NCI-H524 (cell line): ENCODE measurements around the gene ADAMTS10.
A peak's percentile ranks its signal among the peaks of the same experiment; 100 is the strongest.
"Not testable (repeated sequence)": the region's sequence is repeated elsewhere in the genome, so short reads cannot be mapped to it uniquely, and the experiment has no call there.

Experiments used
- DNase-seq, 2 experiments: peaks; one replicate each; lab custom pipeline; 2025; lab: John Stamatoyannopoulos, UW

The ADAMTS10 gene

GRCh38 chr19:8592231-8593009 lies 18.1 kb downstream of the ADAMTS10 start:
- no peak for DNase-seq

GRCh38 chr19:8589177-8589714 lies 21.3 kb downstream of the ADAMTS10 start:
- no peak for DNase-seq

GRCh38 chr19:8585894-8586750 lies 24.4 kb downstream of the ADAMTS10 start:
- DNase-seq, result peak in 1 of 2 experiments; percentile 18

DNA sequence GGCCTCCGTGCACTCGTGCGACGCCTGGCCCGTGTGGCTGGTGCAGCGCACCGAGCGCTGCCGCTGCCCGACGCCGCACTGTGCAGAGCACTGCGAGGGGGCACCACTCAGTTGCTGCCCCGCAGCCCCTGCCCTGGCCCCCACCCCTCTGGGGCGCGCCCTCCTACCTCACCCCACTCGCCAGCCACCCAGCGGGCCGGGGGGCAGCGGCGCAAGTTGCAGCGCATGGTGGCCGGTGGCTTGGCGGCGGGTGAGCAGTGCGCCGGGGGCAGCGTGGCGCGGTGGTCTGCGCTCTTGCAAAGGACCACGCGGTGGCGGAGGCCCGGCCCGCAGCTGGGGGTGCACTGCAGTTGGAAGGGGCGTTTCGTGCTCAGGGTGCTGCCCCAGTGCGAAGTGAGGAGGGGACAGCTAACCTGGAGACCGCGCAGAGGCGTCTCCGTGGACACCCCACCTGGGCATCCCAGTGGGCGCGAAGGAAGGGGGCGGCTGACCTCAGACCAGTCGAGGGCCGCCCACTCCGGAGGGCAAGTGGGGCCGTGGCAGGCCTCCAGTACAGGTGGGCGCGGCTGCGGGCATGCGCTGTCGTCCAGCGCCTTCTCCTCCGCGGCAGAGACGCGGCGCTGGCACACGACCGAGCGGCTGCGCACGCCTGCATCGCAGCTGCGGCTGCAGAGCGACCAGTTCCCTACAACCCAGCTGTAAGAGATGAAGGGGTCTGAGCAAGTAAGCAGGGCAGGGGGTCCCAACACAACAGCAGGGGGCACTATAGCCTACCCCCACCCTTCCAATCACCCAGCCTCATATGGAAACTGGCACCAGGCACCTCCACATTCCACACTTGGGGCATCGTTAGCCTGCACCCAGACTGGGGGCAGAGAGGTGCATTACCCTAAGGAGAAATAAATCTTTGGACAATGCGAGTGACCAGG lies 25.3 kb downstream of the ADAMTS10 start:
- DNase-seq, result no peak

GRCh38 chr19:8580710-8581281 lies 29.7 kb downstream of the ADAMTS10 start:
- DNase-seq, result peak; percentile 40

DNA sequence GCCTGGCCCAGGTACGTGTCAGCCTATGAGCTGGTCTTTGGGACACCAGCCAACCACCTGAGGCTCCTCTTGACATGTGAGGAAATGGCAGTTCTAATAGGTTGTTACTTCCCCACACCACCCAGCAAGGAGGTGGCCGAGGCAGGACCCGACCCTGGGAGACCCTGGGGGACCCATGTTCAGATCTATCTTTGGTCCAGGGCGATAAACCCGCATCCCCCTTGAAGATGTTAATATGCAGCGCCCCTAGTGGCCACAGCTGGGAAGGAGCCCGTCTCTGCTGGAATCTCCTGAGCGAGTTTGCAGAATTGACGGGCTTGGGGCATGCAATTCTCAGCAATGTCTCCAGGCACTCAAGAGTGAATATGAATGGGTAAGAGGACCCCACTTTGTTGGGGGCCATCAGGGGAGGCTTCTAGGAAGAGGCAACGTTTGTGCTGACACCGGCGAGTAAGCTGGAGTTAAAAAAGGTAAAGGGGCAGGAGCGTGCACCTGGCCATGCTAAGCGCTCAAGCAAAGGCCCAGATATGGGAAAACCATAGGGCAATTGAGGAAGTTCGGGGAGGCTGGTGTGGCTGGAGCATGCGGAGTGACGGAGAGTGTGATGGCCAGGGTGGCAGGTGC lies 31.8 kb downstream of the ADAMTS10 start:
- peak; percentile 22 to 56 for DNase-seq

DNA sequence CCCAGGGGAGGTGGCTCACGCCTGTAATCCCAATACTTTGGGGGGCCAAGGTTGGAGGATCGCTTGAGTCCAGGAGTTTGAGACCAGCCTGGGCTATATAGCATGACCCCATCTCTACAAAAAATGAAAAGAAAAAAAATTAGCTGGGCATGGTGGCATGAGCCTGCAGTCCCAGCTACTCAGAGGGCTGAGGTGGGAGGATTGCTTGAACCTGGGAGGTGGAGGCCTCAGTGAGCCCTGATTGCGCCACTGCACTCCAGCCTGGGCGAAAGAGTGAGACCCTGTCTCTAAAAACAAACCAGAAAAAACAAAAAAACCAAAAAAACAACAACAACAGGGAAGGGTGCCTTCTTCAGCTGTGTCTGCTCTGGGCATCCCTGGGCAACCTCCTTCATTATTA lies 32.8 kb downstream of the ADAMTS10 start:
- DNase-seq, result no peak

DNA sequence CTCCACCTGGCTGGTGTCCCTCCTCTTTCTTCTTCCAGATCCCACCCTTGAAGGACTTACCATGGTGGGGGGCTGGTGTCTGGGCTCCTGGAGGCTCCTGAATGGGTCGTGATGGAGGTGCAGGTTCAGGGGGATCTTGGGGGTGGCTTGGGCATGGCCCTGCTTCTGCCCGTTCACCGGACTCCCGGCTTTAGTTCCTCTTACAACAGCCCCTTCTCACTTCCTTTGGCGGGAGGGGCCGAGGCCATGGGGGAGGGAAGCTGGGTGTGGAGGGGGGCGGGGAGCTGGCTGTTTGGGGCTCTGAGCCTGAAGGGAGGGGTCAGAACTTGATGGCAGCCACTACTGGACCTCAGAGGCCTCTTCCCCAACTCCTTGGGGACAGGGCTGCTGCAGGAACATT lies 33.3 kb downstream of the ADAMTS10 start, which contains the start of gene MYO1F:
Gene MYO1F, minus strand, starts transcription at position 196 of the 400 bp plus-strand sequence. Its CDS starts 133 bp downstream, at position 63.
- no peak for DNase-seq

- no peak for DNase-seq
Observed at GRCh38 chr19:8576273-8576993, 34.1 kb downstream of the ADAMTS10 start.

GRCh38 chr19:8575467-8575997 lies 35.0 kb downstream of the ADAMTS10 start:
- no peak for DNase-seq

GRCh38 chr19:8574619-8574922 lies 35.9 kb downstream of the ADAMTS10 start:
- not testable (repeated sequence) for DNase-seq

DNA sequence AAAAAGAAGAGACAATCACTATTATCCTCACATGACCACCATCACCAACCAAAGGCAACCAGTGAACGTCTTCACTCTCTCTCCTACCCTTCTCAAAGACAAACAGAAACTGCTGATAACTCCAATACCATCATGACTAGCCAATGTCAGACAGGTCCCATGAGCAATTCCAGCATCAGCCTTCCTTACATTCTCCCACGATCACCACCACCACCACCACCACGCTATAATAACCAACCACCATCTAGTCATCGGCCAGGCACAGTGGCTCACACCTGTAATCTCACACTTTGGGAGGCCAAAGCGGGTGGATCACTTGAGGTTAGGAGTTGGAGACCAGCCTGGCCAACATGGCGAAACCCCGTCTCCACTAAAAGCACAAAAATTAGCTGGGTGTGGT lies 37.2 kb downstream of the ADAMTS10 start:
- no peak for DNase-seq

DNA sequence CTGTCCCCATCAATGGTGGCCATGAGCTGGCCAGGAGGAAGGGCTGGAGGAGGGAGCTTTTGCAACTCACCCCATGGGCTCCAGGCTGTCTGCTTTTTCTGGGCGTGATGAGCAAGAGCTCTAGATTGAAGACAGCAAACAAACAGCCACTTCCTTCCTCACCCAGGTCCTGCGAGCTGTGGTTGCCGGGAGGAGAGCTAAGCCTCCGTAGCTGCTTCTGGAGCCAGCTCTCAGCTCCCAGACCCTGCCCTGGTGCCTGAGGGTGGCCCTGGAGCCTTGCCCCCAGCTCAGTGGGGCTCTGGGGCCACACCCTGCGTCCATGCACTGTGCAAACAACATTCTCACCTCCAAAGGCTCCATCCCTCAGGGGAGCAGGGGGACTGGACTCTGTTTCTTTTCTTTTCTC lies 39.5 kb downstream of the ADAMTS10 start:
- no peak for DNase-seq

- DNase-seq, result no peak
Observed at GRCh38 chr19:8569066-8569771, 41.3 kb downstream of the ADAMTS10 start.

GRCh38 chr19:8567522-8568172 lies 42.9 kb downstream of the ADAMTS10 start:
- no peak for DNase-seq

GRCh38 chr19:8566855-8567254 lies 43.7 kb downstream of the ADAMTS10 start:
- DNase-seq, result no peak

DNA sequence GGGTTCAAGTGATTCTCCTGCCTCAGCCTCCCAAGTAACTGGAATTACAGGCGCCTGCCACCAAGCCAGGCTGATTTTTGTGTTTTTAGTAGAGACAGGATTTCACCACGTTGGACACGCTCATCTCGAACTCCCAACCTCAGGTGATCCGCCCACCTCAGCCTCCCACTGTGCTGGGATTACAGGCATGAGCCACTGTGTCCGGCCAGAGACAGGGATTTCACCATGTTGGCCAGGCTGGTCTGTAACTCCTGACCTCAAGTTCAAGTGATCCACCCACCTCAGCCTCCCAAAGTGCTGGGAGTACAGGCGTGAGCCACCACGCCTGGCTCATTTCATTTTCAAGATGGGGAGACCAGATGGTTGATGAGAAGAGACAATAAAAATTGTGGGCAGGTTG lies 45.6 kb downstream of the ADAMTS10 start:
- DNase-seq, result not testable (repeated sequence)

DNA sequence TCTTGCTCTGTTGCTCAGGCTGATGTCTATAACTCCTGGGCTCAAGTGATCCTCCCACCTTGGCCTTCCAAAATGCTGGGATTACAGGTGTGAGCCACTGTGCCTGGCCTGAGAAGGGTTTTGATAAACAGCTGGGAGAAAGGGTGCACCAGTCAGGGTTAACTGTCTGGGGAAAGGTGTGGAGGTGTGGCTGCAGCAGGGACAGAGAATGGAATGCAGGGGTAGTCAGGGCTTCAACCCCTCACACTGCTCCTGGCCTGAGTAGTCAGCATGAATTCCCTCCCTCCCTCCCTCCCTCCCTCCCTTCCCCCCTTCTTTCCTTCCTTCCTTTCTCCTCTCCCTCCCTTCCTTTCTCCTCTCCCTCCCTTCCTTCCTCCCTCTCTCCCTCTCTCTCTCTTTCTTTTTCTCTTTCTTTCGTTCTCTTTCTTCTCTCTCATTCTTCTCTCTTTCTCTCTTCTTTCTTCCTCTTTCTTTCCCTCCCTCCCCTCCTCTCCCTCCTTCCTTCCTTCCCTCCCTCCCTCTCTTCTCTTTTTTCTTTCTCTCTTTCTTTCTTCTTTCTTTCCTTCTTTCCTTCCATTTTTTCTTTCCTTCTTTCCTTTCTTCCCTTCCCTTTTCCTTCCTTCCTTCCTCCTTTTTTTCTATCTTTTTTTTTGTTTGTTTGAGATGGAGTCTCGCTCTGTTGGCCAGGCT lies 49.3 kb downstream of the ADAMTS10 start:
- no peak for DNase-seq
